ENCODE results near the gene KCNK2. TPM values are rescaled to one million over a fixed set of nuclear protein-coding genes. Genes with fewer than 3 reads are reported as not detected.
"Not testable (repeated sequence)": the region's sequence is repeated elsewhere in the genome, so short reads cannot be mapped to it uniquely, and the experiment has no call there.

KCNK2 gene
- total and polyA plus RNA-seq, 2 of the 4 experiments (the other 2 are of a cell fraction) = 45.9 to 86.9 TPM

DNA sequence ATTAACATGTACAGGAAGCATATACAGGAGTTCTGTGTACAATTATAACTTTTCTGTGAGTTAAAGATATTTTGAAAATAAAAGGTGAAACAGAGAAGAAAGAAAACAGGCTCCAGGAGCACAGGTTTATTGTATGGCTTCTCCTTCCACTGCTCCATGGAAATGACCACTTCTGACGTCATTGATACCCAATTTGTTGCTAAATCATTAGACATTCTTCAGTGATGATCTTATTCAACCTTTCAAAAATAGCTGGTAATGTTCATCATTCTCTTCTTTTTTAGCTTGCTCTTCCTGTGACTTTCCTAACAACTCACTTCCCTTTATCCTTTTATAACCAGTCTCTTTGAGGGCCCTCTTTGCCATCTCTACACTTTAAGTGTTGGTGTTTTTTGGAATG lies 77.8 kb downstream of the KCNK2 start:
- H3K9me3 ChIP-seq (ENCODE audit: control insufficient read depth, insufficient read depth, low read length) = 0 out of 2 replicates have a peak, but pooled peaks cover 2% of the 10 kb centered on the region
- H4K5ac ChIP-seq (ENCODE audit: low read depth, low read length) = peak overlapping the region; percentile 7; the same call in 1 of the 2 replicates
- H3K4me3 ChIP-seq (ENCODE audit: insufficient read depth, low read depth, low read length) = no peak overlapping the region
- H2BK15ac ChIP-seq (ENCODE audit: low read depth, low read length) = no peak overlapping the region
- no peaks in the 10 kb centered on the region for H3K9me1 ChIP-seq (ENCODE audit: insufficient read depth, low read length)
- no peak overlapping the region for H2AK5ac ChIP-seq (ENCODE audit: low read depth, low read length)
- H3K56ac ChIP-seq (ENCODE audit: extremely low read depth, insufficient read depth, low read length) = no peak overlapping the region
- no peak overlapping the region for H3K27ac ChIP-seq (ENCODE audit: insufficient read depth, low read length)
- H2AFZ ChIP-seq (replicated peaks; ENCODE audit: low read length, poor library complexity) = no peak overlapping the region
- TF ChIP-seq CEBPB (IDR thresholded peaks at IDR 0.05; ENCODE audit: low read depth, low read length) = peak; percentile 86
- TF ChIP-seq MXI1 (IDR thresholded peaks at IDR 0.05; ENCODE audit: borderline replicate concordance, low read depth, low read length) = no peak
- ChIA-PET CTCF (no interaction called here), POLR2A (ENCODE audit: unreplicated experiment) (no interaction called here)
- H3K9ac ChIP-seq (ENCODE audit: low read depth, low read length) = no peak overlapping the region
- H2BK20ac ChIP-seq (ENCODE audit: low read depth, low read length) = no peak overlapping the region
- H4K8ac ChIP-seq (ENCODE audit: low read depth in 2 of 2, low read length in 2 of 2) = peak overlapping the region in 1 of 2 experiments; percentile 20; a peak in 2 of 4 replicates
- H3K23ac ChIP-seq (ENCODE audit: low read depth, low read length) = no peak overlapping the region
- peak overlapping the region; percentile 62 for H2BK5ac ChIP-seq (ENCODE audit: low read depth, low read length, poor library complexity, severe bottlenecking)
- 89% methylated on average over 1 of the region's 1 CpG; no CpG with 5 or more reads in 1 of the 2 experiments for WGBS, 2 experiments (ENCODE audit: extremely low coverage in 2 of 2, insufficient read length in 1 of 2)
- no peak overlapping the region for H4K91ac ChIP-seq (ENCODE audit: insufficient read depth, low read depth, low read length)
- peak overlapping the region; percentile 9; the same call in 1 of the 2 replicates for H3K4me2 ChIP-seq (ENCODE audit: low read depth, low read length)
- DNase-seq = peak; percentile 86
- H3K18ac ChIP-seq (ENCODE audit: low read depth, low read length) = peak overlapping the region; percentile 41; the same call in 1 of the 2 replicates
- dilution Hi-C loops (cut with HindIII; ENCODE audit: low sequenced_read_pairs, unreplicated experiment) = no loop called here
- ATAC-seq (ENCODE audit: low read depth) = no peak; the same call in 1 of the 2 replicates
- no TSS peak for BruUV-seq (replicated peaks)
- H3K27me3 ChIP-seq (ENCODE audit: control insufficient read depth, insufficient read depth, low read length) = no peaks in the 10 kb centered on the region
- no peaks in the 10 kb centered on the region for H3K36me3 ChIP-seq (ENCODE audit: control insufficient read depth, insufficient read depth, low read length)
- H3K4me1 ChIP-seq (ENCODE audit: control insufficient read depth, insufficient read depth, low read length) = no peaks in the 10 kb centered on the region; the same call in 1 of the 2 replicates
- H2BK120ac ChIP-seq (ENCODE audit: low read depth, low read length) = no peak overlapping the region; the same call in 1 of the 2 replicates
- no peak overlapping the region for H3K14ac ChIP-seq (replicated peaks; ENCODE audit: low read depth, low read length)
- H4K20me1 ChIP-seq (ENCODE audit: insufficient read depth, low read length) = no peaks in the 10 kb centered on the region
- H3K79me1 ChIP-seq (ENCODE audit: low read depth in 1 of 2, low read length in 2 of 2) = peaks cover 0 to 4% of the 10 kb centered on the region in 2 experiments; a peak in 1 of 4 replicates
- in situ Hi-C loops (cut with MboI; ENCODE audit: low sequenced_read_pairs) = no loop called here
- intact Hi-C loops (cut with micrococcal nuclease) = no loop called here
- H3K4ac ChIP-seq (ENCODE audit: low read depth, low read length) = no peak overlapping the region
- no peak overlapping the region for H2AK9ac ChIP-seq (replicated peaks; ENCODE audit: low read depth, low read length, poor library complexity)

DNA sequence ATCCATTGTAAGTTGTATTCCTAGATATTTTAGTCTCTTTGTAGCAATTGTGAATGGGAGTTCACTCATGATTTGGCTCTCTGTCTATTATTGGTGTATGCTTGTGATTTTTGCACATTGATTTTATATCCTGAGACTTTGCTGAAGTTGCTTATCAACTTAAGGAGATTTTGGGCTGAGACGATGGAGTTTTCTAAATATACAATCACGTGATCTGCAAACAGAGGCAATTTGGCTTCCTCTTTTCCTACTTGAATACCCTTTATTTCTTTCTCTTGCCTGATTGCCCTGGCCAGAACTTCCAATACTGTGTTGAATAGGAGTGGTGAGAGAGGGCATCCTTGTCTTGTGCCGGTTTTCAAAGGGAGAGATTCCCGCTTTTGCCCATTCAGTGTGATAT lies 80.6 kb downstream of the KCNK2 start:
- POLR2A ChIA-PET (ENCODE audit: unreplicated experiment); intact Hi-C loops (cut with micrococcal nuclease); H2AK5ac ChIP-seq (ENCODE audit: low read depth, low read length); DNase-seq; H3K9ac ChIP-seq (ENCODE audit: low read depth, low read length); H4K91ac ChIP-seq (ENCODE audit: insufficient read depth, low read depth, low read length); ATAC-seq (ENCODE audit: low read depth); H3K9me1 ChIP-seq (ENCODE audit: insufficient read depth, low read length); H4K8ac ChIP-seq (ENCODE audit: low read depth in 2 of 2, low read length in 2 of 2); CTCF ChIA-PET; H3K56ac ChIP-seq (ENCODE audit: extremely low read depth, insufficient read depth, low read length); H3K4me1 ChIP-seq (ENCODE audit: control insufficient read depth, insufficient read depth, low read length); H3K9me3 ChIP-seq (ENCODE audit: control insufficient read depth, insufficient read depth, low read length); H2AK9ac ChIP-seq (replicated peaks; ENCODE audit: low read depth, low read length, poor library complexity); H3K36me3 ChIP-seq (ENCODE audit: control insufficient read depth, insufficient read depth, low read length); H3K4ac ChIP-seq (ENCODE audit: low read depth, low read length); dilution Hi-C loops (cut with HindIII; ENCODE audit: low sequenced_read_pairs, unreplicated experiment); BruUV-seq (replicated peaks); in situ Hi-C loops (cut with MboI; ENCODE audit: low sequenced_read_pairs); H3K27me3 ChIP-seq (ENCODE audit: control insufficient read depth, insufficient read depth, low read length); H3K14ac ChIP-seq (replicated peaks; ENCODE audit: low read depth, low read length); H3K4me3 ChIP-seq (ENCODE audit: insufficient read depth, low read depth, low read length); H2BK20ac ChIP-seq (ENCODE audit: low read depth, low read length); H3K27ac ChIP-seq (ENCODE audit: insufficient read depth, low read length); H3K79me1 ChIP-seq (ENCODE audit: low read depth in 1 of 2, low read length in 2 of 2); H2BK5ac ChIP-seq (ENCODE audit: low read depth, low read length, poor library complexity, severe bottlenecking); H2AFZ ChIP-seq (replicated peaks; ENCODE audit: low read length, poor library complexity); H4K20me1 ChIP-seq (ENCODE audit: insufficient read depth, low read length); H3K4me2 ChIP-seq (ENCODE audit: low read depth, low read length); H4K5ac ChIP-seq (ENCODE audit: low read depth, low read length); H3K18ac ChIP-seq (ENCODE audit: low read depth, low read length); H3K23ac ChIP-seq (ENCODE audit: low read depth, low read length); H2BK120ac ChIP-seq (ENCODE audit: low read depth, low read length); H2BK15ac ChIP-seq (ENCODE audit: low read depth, low read length): not testable (repeated sequence)
- WGBS, 2 experiments (ENCODE audit: extremely low coverage in 2 of 2, insufficient read length in 1 of 2) = no CpG with 5 or more reads among the region's 4 CpGs
